NCI-H748 (cell line): ENCODE data around the gene PKIG.

ENCODE experiments used
- DNase-seq: peaks from one replicate; lab custom pipeline; 2025; ENCODE audit not compliant: unreplicated experiment; lab: John Stamatoyannopoulos, UW

Gene PKIG

GRCh38 chr20:44656448-44656847 lies 74.1 kb downstream of the PKIG start:
- no peak for DNase-seq

GRCh38 chr20:44657875-44658274 lies 75.5 kb downstream of the PKIG start:
- DNase-seq = no peak

- no peak for DNase-seq
Measured at GRCh38 chr20:44658810-44659209, 76.4 kb downstream of the PKIG start.

GRCh38 chr20:44659931-44660330 lies 77.6 kb downstream of the PKIG start:
- DNase-seq = no peak

- DNase-seq = no peak
Measured at GRCh38 chr20:44660581-44660980, 78.2 kb downstream of the PKIG start.

GRCh38 chr20:44662261-44662660 lies 79.9 kb downstream of the PKIG start:
- DNase-seq = no peak

- DNase-seq = no peak
Measured at GRCh38 chr20:44664131-44664530, 81.8 kb downstream of the PKIG start.

GRCh38 chr20:44666066-44666465 lies 83.7 kb downstream of the PKIG start:
- no peak for DNase-seq
